ENCODE measurements around the gene SMG9.
"Not testable (repeated sequence)": the region's sequence is repeated elsewhere in the genome, so short reads cannot be mapped to it uniquely, and the experiment has no call there.

Gene SMG9

GRCh38 chr19:43687660-43687997 is 67.1 kb downstream of the SMG9 start:
- DNase-seq = no peak

- DNase-seq = no peak
These were observed 70.4 kb downstream of the SMG9 start for GRCh38 chr19:43684326-43684725.

- no peak for DNase-seq
These were observed 70.9 kb downstream of the SMG9 start for GRCh38 chr19:43683905-43684304.

- no peak for DNase-seq
These were observed 71.7 kb downstream of the SMG9 start for GRCh38 chr19:43682824-43683661.

GRCh38 chr19:43682269-43682668 is 72.5 kb downstream of the SMG9 start:
- not testable (repeated sequence) for DNase-seq

GRCh38 chr19:43681821-43682220 is 72.9 kb downstream of the SMG9 start:
- no peak for DNase-seq

GRCh38 chr19:43678512-43679261 is 76.1 kb downstream of the SMG9 start:
- no peak for DNase-seq

All from NK-92 treated with Interleukin-12 subunit alpha and Interleukin-12 subunit beta, amount 100 ng/mL, for 24 hours (cell line).